Stimulated activated CD4-positive, alpha-beta T cell treated with anti-CD3 and anti-CD28 coated beads, Interleukin-2, amount 100 ng/mL, for 24 hours (primary cell): ENCODE data around the gene DDAH1.

Source experiments
- DNase-seq, 2 donors: peaks; one replicate each; pipeline ENCODE4 v3.0.0-alpha.2; 2020

Gene DDAH1

DNA sequence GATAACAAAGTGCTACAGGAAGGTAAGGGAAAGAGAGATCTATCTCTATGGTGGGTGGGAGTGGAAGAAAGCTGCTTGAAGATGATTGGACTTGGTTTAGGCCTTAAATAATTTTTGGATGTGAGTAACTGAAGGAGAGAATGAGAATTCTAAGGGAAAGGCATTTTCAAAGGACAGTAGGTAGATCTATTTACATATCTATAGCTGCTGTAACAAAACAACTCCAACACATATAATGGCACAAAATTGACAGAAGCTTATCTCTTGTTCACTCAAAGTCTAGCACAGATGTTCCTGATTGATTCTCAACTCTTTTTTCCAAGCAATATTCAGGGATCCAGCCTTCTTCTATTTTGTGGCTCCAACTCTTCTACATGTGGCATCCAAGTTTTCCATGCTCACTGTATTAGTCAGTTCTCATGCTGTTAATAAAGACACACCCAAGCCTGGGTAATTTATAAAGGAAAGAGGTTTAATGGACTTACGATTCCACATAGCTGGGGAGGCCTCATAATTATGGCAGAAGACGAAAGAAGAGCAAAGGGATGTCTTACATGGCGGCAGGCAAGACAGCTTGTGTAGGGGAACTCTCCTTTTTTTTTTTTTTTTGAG, 3.1 kb upstream of the DDAH1 start:
- DNase-seq, result no peak

DNA sequence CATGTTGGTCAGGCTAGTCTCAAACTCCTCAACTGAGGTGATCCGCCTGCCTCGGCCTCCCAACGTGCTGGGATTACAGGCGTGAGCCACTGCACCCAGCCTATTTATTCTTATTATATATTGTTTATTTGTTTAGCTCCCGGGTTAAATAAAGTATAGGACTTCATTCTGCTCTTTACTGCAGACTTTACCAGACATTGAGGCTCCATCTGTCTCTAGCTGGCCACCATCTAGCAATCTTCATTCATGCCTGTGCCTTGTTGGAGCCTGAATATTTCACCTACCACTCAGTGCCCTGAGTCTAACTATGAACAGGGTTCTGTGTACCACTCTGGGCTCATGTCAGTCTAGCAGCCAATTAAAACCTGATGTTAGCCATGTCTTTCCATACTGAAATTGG, 2.1 kb upstream of the DDAH1 start:
- DNase-seq, result no peak

DNA sequence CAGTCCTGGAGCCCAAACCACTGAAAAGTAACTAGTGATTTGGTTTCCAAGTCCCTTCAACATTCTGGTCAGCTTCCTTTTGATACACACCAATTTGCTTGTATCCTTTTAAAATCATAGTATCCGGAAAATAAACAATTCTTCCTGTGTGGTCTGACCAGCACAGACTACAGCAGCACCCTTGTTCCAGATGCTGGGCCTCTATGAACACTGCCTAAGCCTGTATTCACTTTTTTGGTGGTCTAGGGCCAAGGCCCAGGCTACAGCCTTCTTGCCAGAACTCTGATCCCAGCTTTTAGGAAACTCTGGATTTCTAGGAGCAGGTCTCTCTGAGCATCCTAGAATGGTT, 801 bp upstream of the DDAH1 start:
- DNase-seq, result no peak

DNA sequence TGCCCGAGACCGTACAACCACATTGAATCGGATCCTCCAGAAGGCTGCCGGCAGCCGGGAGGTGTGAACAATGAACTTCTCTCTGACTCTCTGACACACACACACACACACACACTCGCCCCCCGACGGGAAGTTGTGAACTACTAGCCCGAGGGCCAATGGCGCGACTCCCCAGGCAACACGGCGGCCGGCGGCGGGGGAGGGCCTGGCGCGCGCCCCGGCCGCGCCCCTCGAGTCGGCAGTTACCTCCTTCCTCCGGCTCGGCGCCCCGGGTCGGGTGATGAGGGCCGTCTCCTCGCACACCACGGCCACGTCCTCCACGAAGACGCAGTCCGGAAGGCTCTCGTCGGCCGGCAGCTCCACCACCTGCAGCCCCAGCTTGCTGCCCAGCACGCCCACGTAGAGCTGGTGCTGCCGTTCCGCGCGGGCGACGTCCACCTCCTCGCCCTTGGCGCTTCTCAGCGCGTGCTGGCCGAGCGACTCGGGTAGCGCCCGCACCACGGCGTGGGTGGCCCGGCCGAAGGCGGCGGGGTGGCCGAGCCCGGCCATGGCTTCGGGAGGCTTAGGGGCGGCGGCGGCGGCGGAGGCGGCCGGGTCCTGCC, 361 bp downstream of the DDAH1 start:
- peak; percentile 28 to 29 for DNase-seq

DNA sequence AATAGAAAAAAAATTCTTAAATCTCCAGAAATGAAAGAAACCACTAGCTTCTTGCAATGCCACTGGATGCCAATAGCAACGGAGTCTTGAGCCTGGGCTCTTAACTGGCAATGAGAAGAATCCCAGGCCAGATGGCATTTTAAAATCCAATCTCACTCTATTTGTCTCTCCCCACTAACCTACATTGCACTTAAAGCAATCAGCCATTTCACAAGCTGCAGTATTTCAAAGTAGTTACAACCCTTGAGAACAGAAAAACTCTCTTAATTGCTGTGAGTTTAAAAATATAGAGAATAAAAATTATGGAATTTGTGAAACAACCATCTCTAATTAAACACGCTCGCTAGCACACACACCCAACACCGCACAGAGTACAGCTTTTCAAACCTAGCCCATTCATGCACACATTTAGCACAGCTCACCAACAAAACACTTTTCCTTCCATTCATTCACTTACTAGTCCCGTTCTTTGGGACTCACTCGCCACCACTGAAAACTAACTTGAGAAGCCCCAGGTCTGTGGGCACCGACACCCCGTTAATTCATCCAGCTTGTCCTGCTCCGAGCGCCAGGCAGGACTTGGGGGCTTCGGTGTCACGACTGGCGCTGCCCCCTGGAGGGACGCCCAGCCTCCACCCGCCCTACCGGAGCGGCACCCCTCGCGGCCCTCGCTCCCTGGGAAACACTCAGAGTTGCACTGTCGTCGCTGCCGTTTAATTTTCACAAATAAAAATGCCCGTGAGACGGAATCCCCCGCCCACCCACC, 1.0 kb downstream of the DDAH1 start:
- no peak for DNase-seq

DNA sequence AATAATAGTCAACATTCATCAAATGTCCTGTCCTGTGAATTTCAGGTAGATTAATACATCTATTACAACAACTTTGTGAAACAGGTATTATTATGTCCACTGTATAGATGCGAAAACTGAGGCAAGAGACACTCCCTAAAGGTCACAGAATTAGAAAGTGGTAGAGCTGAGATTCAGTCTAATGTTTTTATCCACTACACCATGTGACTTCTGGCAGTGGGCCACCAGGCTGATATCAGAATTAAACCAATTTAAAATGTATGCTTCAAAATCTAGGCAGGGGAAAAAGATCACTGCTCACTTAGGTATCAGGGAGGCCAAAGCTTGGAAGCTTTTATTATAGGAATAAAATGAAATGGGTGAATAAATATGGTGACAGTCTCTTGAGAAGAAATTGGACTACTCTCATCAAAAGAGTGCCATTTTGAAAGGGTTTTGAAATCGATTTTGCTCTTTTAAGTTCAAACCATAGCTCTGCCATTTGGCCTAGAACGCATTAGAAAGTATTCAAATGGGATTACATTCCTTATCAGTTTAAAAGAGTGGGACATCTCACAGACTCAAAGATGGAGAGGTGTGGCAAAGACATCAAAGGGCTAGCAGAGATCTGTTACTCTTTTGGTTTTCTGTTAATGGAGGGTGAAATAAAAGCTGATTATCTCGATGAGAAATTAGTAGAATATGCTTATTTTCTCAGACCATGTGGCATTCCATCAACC, 1.9 kb downstream of the DDAH1 start:
- DNase-seq, result no peak

DNA sequence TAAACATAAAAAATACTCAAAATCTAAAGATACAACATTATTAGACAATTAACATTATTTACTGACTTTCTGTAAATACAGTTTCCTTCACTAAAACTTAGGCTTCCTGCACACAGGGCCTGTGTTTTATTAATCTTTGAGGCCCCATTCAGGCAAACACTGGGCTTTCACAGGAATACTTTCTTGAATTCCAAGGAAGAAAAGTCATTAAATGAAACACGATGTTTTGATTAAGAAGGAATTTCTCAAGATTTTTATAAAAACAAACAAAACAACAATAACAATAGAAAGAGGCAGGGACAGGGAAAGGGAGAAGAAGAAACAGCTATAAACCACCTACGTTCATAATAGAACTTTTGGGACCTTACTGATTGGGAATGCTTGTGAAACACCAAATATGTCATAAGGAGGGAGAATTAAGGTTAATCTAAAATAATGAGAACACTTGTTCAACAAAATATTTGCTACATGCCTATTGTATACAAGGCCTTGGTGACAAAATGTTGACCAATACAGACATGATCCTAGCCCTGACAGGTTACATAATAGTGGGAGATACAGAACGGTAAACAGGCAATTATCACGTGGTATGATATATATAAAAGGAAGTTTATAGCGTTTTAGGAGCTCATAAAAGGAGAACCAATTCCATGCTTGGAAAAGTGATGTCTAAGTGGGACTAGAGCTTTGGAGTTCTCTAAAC, 3.6 kb downstream of the DDAH1 start:
- no peak for DNase-seq

DNA sequence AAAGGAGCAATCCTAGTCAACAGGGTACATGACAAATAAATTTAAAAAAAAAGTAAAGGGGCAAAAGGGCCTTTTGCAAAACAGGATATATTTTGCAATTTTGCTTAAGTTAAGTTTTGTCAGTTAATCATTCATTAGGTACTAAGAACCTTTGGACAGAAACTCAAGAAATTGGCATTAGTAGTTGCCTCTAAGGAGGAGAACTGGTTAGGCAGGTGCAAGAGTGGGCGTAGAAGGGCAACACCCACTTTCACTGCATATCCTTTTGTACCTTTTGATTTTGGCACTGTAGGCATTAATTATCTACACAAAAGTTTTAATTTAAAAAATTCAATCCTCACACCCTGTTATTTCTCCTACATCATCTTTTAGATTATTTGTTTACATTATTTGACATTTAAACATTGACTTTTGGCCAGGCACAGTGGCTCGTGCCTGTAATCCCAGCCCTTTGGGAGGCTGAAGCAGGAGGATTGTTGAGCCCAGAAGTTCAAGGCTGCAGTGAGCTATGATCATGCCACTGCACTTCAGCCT, 4.3 kb downstream of the DDAH1 start:
- no peak for DNase-seq

DNA sequence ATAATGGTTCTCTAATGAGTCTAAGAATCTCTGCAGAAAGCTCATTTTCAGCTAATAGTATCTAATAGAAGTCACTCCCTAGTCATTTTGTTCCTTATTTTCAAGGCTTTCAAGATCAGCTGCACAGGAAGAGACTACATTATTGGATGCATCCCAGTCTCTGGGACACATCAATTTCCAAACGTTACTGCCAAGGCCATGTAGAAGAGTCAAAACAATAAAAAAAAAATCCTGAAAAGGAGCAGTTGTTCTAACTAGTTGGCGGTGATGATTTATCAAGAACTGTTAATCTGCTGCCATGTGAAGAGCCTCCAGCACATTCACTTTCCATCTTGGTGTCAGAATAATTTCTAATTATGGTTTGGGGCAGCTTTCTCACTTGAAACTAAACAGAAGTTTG, 5.7 kb downstream of the DDAH1 start:
- no peak for DNase-seq

DNA sequence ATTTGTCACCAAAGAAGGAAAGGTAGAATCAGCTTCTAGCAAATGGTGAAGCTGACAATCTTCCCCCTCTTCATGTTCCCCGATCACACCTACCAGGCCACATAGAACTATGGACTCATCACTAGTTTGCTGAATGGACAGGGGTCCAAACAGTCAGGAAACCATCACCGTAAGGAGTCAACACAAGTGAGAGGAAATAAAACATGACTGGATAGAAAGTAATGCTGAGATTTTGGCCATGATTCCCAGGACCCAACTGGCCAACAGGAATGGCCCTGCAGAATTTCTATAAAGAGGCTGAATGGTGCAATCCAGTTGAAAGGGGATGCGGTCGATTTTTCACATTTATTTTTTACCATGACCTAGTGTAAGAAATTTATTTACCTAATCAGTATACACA, 10.7 kb downstream of the DDAH1 start:
- no peak for DNase-seq

DNA sequence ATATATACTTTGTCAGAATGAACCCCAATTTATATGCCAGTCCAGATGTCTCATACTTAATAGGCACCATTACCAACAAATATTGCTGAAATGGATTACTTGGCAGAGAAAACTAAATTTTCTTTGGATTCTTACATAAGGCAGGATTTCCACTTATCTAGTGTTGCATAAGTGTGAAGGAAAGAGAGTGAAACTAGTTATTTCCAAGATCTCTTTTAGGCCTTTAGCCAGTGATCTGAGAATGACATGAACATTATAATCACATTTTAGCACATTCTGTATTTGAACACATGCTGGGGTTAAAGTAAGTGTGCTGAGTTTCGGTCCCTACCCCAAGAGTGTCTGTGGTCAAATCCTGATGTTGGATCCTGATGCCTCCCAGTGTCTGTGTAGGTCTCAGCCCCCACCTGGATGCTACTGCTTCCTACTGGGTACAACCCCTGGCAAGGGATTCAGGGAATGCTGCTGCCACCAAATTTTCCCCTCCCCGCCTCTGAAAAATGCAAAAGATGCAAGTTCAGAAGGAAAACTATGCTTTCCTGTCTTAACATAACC, 11.2 kb downstream of the DDAH1 start:
- DNase-seq, result no peak

DNA sequence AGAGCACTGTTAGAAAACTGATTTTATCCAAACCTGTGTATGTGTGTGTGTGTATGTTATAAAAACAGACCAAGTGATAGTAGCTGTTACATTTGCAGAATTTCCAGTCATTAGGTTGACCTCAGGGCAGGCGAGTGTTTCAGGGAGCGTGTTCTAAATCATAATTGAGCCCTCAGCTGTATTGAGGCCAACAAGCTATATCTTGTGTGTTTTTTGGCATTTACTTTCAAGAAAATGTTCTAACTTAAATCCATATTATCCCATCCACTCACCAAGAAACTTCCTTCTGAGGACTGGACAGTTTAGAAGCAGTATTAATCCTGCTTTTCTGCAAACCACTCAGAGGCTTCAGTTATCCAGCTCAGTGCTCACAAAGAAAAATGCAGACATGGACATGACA, 12.0 kb downstream of the DDAH1 start:
- no peak for DNase-seq

DNA sequence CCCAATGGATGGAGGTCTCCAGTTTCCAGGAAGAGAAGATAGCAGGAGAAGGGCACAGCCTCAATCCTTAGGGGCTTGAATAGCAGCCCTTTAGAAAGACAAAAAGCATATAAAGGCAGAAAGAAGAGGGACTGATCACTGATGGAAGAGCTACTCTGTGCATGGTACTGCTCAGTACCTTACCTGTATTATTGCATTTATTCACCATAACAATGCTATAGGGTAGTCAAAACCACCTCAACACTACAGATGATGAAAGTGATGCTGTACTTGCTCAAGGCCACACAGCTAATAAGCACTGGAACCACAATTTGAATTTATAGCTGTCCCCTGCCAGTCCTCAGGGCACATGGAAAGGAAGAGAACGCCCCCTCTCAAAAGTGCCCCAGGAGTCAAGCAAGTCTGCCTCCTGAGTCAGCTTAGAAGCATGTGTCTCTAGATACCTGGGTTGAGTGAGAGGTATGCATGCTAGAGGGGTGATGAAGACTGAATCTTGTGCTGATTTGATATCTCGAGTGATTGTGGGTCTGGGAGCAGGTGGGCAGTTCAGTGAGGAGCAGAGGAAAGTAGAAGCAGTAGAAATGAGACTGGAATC, 13.6 kb downstream of the DDAH1 start:
- no peak for DNase-seq

DNA sequence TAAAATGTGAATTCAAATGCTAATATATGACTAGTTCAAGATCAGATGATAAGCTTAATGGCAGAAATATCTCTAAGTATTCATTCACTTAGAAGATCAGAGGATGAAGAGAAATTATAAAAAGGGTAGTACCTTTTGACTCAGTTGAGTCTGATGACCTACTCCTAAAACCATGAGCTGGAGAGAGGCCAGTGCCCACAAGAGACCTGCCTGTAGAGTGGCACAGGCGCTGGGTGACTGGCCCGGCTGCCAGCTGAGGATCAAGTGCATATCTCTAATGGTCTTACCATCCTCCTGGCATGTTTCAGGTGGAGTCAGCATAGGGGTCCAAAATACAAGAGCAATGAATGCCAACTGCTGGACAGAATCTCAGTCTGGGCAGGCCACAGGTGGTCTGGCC, 14.1 kb downstream of the DDAH1 start:
- no peak for DNase-seq

DNA sequence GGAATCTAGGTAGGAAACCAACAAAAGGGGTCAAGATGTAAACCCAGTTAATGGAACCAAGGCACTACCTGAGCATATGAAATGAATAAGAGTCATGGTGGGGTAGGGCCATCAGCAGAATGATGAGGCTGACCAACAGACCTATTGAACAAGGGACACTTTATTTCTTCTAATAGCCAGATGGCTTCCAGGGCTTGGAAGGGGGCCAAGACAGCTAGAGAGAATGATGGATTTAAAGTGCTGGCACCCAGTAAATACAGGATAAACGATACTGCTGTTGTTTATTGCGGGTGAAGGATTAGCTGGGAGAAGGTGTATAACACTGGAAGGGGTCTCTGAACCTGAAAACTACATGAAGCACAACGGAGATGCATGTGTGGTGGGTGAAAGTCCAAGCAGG, 15.6 kb downstream of the DDAH1 start:
- DNase-seq, result no peak

DNA sequence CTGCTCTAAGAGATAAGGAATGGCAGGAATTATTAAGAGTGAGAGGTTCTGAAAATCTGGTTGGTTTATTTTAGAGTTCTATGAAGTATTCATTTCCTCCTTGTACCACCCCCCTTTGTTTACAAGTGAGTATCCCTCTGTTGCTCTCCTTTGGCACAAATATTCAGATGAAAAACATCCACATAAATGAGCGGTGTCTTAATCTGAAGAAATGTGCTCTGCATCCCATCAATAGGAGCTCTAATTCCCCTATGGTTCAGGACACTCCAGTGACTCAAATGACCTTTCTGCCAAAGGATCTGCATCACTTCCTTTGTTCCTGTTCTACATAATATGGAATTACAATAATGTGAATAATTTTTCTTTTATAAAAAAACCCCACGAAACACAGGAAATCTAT, 16.6 kb downstream of the DDAH1 start:
- no peak for DNase-seq

DNA sequence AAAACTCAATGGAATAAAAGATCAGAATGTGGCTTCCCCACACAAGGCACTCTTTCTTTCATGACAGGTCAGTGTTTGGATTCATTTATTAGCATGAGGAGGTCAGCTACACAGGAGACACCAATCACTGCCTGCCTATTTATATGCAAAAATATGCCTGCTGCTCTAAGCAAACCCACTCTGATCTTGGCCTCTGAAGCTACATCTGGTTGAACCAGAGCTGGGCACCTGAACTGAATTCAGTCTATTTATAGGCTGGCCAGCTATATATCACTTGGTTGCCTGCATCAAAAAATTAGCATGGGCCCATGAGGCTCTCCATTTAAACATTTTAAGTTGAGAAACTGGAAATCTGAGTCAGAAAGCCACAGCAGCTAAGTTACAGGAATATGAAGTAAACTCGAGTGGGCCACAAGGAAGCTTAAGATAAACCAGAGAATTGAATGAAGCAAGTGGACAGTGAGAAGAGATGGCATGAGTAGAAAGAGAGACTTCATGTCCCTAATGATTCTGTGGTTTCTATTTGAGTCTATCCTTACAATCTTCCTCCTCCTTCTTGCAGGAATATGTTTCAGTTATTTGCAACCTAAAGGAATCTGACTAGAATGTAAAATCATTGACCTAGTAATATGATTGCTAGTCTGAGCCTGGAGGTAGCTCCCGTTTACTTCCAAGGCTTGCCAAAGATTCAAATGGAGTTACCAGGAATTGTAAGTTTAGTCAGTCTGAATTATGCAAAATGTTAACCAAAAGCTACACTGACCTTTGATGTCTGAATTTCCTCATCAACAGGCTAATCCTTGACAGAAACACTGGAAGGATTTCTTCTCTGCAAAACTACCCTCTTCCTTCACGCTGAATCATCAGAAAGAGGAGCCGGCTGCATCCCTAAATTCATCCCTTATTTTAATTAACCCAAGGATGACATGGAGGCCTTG, 17.7 kb downstream of the DDAH1 start:
- DNase-seq, result no peak

DNA sequence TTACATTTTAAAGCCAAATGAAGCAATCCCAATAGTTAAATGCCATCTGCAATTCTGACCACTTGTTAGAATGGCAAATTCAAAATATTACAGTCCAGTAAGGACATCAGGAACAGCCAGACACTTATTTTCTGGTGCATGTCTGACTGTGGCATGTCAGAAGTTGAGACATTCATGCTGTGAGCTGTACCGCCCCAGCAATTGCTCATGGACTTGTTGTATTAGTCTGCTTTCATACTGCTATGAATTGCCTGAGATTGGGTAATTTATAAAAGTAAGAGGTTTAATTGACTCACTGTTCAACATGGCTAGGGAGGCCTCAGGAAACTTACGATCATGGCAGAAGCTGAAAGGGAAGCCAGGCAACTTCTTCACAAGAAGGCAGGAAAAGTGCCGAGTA, 19.1 kb downstream of the DDAH1 start:
- DNase-seq, result no peak

DNA sequence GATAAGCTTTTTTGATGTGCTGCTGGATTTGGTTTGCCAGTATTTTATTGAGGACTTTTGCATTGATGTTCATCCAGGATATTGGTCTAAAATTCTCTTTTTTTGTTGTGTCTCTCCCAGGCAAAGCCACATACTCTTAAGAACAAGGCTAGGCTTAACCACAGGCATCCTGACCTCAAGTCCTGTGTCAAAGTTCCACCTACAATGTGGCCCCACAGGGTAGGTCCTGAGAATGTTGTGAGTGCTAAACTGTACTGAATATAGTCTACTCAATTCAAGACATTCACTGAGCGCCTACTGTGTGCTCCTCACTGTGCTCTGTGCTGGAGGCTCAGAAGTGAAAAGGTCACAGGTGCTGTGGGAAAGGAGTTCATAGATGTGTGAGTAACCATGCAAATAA, 20.6 kb downstream of the DDAH1 start:
- DNase-seq, result no peak

DNA sequence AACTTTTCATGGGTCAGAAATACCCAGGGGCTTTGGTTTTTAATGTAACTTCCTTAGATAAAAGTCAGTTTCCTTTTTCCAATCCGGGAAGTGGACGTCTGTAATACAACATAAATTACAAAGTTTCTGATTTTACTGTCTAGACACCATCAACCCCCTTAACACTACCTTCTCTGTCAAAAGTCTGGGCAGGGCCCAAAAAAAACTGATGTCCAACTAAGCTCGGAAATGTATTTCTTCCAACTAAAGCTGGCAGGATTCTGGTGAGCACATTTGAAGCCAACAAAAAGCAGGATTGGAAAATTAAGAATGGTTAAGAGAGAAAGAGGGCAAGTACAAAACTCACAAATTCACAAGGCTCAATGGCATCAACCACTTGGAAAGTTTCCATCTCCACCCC, 24.3 kb downstream of the DDAH1 start:
- DNase-seq, result no peak

DNA sequence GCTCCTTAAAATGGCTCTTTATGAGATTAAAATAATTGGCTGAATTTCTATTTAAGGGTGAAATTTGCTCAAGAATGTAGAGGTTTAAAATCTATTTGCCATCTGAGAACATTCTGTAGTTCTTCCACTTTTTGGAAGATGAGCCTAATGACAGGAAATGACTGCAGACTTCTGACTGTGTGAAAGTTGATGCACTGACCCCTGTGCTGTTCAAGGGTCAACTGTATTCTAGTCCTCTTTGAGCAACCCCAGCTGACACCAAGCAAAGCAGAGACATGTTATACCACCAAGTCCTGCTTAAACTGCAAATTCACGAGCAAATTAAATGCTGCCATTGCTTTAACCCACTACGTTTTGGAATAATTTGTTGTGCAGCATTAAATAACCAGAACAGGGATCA, 26.6 kb downstream of the DDAH1 start:
- DNase-seq, result no peak
